GM23338 (cell line): ENCODE results near the gene LPAR4. TPM values are rescaled to one million over a fixed set of nuclear protein-coding genes. Genes with fewer than 3 reads are reported as not detected.
"Not testable (repeated sequence)": the region's sequence is repeated elsewhere in the genome, so short reads cannot be mapped to it uniquely, and the experiment has no call there.

ENCODE experiments used
- ATAC-seq: fragments of 200-7000 bp; cut with Tn5 transposase; 3 replicates; pipeline ENCODE4 v1.9.1; 2020
- DNase-seq: peaks from one replicate; pipeline ENCODE4 v3.0.0-alpha.2; 2015; ENCODE audit warnings: low spot score
- H2AFZ ChIP-seq: fragments of 200-600 bp; sonication (generic); 2 replicates; pipeline ENCODE4 v1.8.0; 2016; ENCODE audit warnings: antibody characterized with exemption, mild to moderate bottlenecking, moderate library complexity
- H3F3A ChIP-seq: fragments of 200-600 bp; sonication (generic); replicated peaks from 2 replicates; pipeline ENCODE4 v1.8.0; 2017; ENCODE audit warnings: antibody characterized with exemption, mixed run types, low read depth
- H3K27ac ChIP-seq: fragments of 200-600 bp; sonication (generic); 2 replicates; pipeline ENCODE4 v1.6.1; 2016; ENCODE audit warnings: low read depth
- H3K27me3 ChIP-seq: fragments of 200-600 bp; sonication (generic); 2 replicates; pipeline ENCODE4 v1.8.0; 2016; ENCODE audit warnings: mild to moderate bottlenecking, mixed run types, moderate library complexity; ENCODE audit not compliant: insufficient read depth
- H3K36me3 ChIP-seq: fragments of 200-600 bp; sonication (generic); 2 replicates; pipeline ENCODE4 v1.8.0; 2016; ENCODE audit warnings: mild to moderate bottlenecking; ENCODE audit not compliant: insufficient read depth
- H3K4me1 ChIP-seq: fragments of 200-600 bp; sonication (generic); 2 replicates; pipeline ENCODE4 v1.8.0; 2016; ENCODE audit warnings: mild to moderate bottlenecking, moderate library complexity; ENCODE audit not compliant: insufficient read depth
- H3K4me2 ChIP-seq: fragments of 200-600 bp; sonication (generic); 2 replicates; pipeline ENCODE4 v1.7.1; 2017; ENCODE audit warnings: mixed run types
- H3K4me3 ChIP-seq: fragments of 200-600 bp; sonication (generic); 2 replicates; pipeline ENCODE4 v1.6.1; 2016; ENCODE audit warnings: mixed run types
- H3K79me2 ChIP-seq: fragments of 200-600 bp; sonication (generic); replicated peaks from 2 replicates; pipeline ENCODE4 v1.8.0; 2017; ENCODE audit warnings: mild to moderate bottlenecking; ENCODE audit not compliant: insufficient read depth
- H3K9me2 ChIP-seq: fragments of 200-600 bp; sonication (generic); 2 replicates; pipeline ENCODE4 v1.8.0; 2017; ENCODE audit not compliant: insufficient read depth
- H4K20me1 ChIP-seq: fragments of 200-600 bp; sonication (generic); replicated peaks from 2 replicates; pipeline ENCODE4 v1.8.0; 2017; ENCODE audit warnings: mild to moderate bottlenecking; ENCODE audit not compliant: insufficient read depth
- H3K27ac Mint-ChIP-seq: 2 replicates; pipeline ENCODE4 v1.8.0; 2020; ENCODE audit warnings: inconsistent platforms, mild to moderate bottlenecking, moderate library complexity, mixed read lengths
- H3K27me3 Mint-ChIP-seq: 3 replicates; pipeline ENCODE4 v1.8.0; 2022; ENCODE audit warnings: low read depth, mild to moderate bottlenecking, moderate library complexity, mixed read lengths, inconsistent platforms; ENCODE audit not compliant: insufficient read depth, poor library complexity
- H3K36me3 Mint-ChIP-seq: 3 replicates; pipeline ENCODE4 v1.8.0; 2021; ENCODE audit warnings: low read depth, mild to moderate bottlenecking, inconsistent platforms, moderate library complexity, mixed read lengths
- H3K4me1 Mint-ChIP-seq: 3 replicates; pipeline ENCODE4 v1.8.0; 2020; ENCODE audit warnings: mild to moderate bottlenecking, inconsistent platforms, mixed read lengths
- H3K4me3 Mint-ChIP-seq: 3 replicates; pipeline ENCODE4 v1.8.0; 2021; ENCODE audit warnings: moderate library complexity, mild to moderate bottlenecking, inconsistent platforms, mixed read lengths
- H3K9me3 Mint-ChIP-seq: 3 replicates; pipeline ENCODE4 v1.8.0; 2020; ENCODE audit warnings: moderate library complexity, mild to moderate bottlenecking, inconsistent platforms, mixed read lengths
- polyA plus RNA-seq: library from polyadenylated mRNA; unstranded; fragments of >200 nt; fragmentation: Nextera tagmentation; extraction: Ambion mirVana; gene quantifications from 2 replicates; pipeline ENCODE4 v1.2.1, GENCODE V29; 2016
- total RNA-seq: library from RNA; depleted of rRNA; stranded (reverse); fragments of >200 nt; shearing (Covaris generic); gene quantifications from 2 replicates; pipeline ENCODE4 v1.2.3, GENCODE V29; 2014; rRNA removed

Gene LPAR4
- total and polyA plus RNA-seq, 2 experiments from 2014 or later, result 14.1 to 14.9 TPM

DNA sequence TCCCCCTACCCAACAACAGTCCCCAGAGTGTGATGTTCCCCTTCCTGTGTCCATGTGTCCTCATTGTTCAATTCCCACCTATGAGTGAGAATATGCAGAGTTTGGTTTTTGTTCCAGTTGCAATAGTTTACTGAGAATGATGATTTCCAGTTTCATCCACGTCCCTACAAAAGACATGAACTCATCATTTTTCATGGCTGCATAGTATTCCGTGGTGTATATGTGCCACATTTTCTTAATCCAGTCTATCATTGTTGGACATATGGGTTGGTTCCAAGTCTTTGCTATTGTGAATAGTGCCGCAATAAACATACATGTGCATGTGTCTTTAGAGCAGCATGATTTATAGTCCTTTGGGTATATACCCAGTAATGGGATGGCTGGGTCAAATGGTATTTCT lies 55.0 kb downstream of the LPAR4 start:
- H3K36me3 ChIP-seq, H3K27ac Mint-ChIP-seq, H4K20me1 ChIP-seq, H3K4me3 Mint-ChIP-seq, H3K27me3 ChIP-seq, H3K27me3 Mint-ChIP-seq, H3K4me1 ChIP-seq, H3K79me2 ChIP-seq, H3K27ac ChIP-seq, H3K36me3 Mint-ChIP-seq, H3F3A ChIP-seq, H3K4me3 ChIP-seq, ATAC-seq, DNase-seq, H3K4me1 Mint-ChIP-seq, H3K9me2 ChIP-seq, H2AFZ ChIP-seq, H3K4me2 ChIP-seq: not testable (repeated sequence)
- H3K9me3 Mint-ChIP-seq, result peaks cover 19% of the 10 kb centered on the region

Other genes with a start within 250 kb of the LPAR4 start
- gene RTL3, start 88.4 kb upstream of the LPAR4 start, total RNA-seq, result not detected in 2 replicates
- not detected in 2 replicates for gene RTL3, start 88.4 kb upstream of the LPAR4 start, polyA plus RNA-seq
- not detected in 2 replicates for gene P2RY10, start 197.7 kb downstream of the LPAR4 start, total RNA-seq
- gene P2RY10, start 197.7 kb downstream of the LPAR4 start, polyA plus RNA-seq, result not detected in 2 replicates